Measurements from ENCODE around the gene DNAL1. TPM values are rescaled to one million over a fixed set of nuclear protein-coding genes. Genes with fewer than 3 reads are reported as not detected.

DNAL1 gene
- total and polyA plus RNA-seq, 2 of the 13 experiments (the other 11 are each of a cell fraction or from before 2014, with no cell fraction given): 1.4 to 13.3 TPM

DNA sequence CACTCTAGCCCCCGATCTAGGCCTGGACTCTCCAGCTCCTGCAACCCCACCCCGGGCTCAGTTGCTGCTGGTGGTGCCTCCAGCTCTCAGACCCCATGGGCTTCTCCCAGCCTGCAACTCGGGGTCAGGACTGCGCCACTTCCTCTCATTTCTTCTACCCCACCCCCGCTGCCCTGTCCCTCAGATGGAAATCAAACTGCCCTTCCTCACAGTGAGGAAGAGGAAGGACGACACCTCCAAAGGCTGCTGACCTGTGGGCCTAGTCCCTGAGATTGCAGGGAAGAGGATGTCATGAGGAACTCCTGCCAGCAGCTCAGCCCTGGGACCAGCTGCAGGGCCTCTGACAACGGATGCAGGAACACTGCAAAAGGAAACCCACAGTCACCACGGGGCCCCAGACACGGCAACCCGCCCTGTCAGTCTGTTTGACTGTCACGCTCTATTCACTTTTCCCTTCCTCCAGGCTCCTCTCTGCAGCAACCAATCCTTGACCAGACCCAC lies 98.7 kb downstream of the DNAL1 start:
- peaks cover 78% of the 10 kb centered on the region for H4K20me1 ChIP-seq (ENCODE audit: insufficient read depth, low read length)

DNA sequence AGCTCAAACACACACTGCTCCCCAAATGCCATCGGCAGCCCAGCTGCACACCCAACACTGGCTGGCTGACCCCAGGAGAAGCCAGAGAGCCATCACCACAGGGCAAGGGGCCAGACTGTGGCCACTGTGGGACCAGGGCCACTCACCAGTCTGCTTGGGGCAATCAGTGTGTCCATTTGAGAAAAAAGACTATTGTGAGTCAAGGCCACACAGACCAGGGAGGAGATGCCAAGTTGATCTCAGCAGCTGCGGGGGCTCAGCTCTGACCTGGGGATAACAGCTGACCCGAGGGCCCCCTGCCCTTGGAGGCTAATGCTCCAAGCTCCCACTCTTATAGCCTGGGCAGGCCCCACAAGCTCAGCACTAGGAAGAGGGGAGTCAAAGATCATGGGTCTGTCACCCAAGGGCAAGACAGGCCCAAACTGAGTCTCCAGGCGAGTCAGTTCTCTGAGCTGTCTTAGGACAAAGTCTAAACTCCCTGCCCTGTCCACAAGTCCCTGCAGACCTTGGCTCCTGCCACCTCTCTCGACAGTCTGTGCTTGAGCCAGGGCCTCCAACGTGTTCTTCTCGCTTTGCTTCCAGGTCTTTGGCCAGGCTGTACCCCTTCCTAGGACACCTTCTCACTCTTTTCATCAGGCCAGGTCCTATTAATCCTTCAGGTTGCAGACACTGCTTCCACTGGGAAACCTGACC lies 99.5 kb downstream of the DNAL1 start:
- intact Hi-C loops (cut with micrococcal nuclease; ENCODE audit: unreplicated experiment) (no loop called here), in situ Hi-C loops (cut with HindIII; ENCODE audit: extremely low pct_ligation_motif_present, low pct_unique_long_range_greater_than_20kb) (loop anchor here (25.0 kb wide), 1 partner anchor 293 kb away; no protein-coding TSS in a partner anchor)
- ChIA-PET POLR2A (interaction anchor here (0.9 to 1.3 kb wide), 3 partner anchors 10 to 41 kb away, joined by 3 to 6 read pairs (median 4); no protein-coding TSS in a partner anchor), CTCF (ENCODE audit: low intra/inter-chr PET ratio, low total read pairs) (no interaction called here)
- Histone ChIP-seq H3K36me3 (replicated peaks in 1 of 2; ENCODE audit: control insufficient read depth in 1 of 2, insufficient read depth in 2 of 2, low read length in 2 of 2) (peaks cover 0 to 9% of the 10 kb centered on the region in 2 experiments; a peak in 3 of 5 replicates), H4K20me1 (ENCODE audit: insufficient read depth, low read length) (peaks cover 84% of the 10 kb centered on the region), H2AFZ (ENCODE audit: low read length) (no peak overlapping the region), H3K4me1 (ENCODE audit: insufficient read depth, low read length) (peaks cover 91% of the 10 kb centered on the region), H3K27ac (ENCODE audit: extremely low read length, insufficient read depth, low read length) (no peak overlapping the region), H3K4me2 (ENCODE audit: low read depth, low read length) (no peak overlapping the region), H3K4me3 (replicated peaks in 1 of 3; ENCODE audit: insufficient read depth in 1 of 3, low read depth in 2 of 3, low read length in 3 of 3) (no peak overlapping the region), H3K27me3 (ENCODE audit: control insufficient read depth in 1 of 2, insufficient read depth in 2 of 2, low read length in 2 of 2) (no peaks in the 10 kb centered on the region), H3K79me2 (ENCODE audit: insufficient read depth, low read length) (peaks cover 93% of the 10 kb centered on the region), H3K9me3 (ENCODE audit: low read length) (no peaks in the 10 kb centered on the region), H3K9ac (ENCODE audit: insufficient read depth, low read depth, low read length) (peak overlapping the region; percentile 13; the same call in 1 of the 2 replicates)
- ATAC-seq (no peak), FAIRE-seq (no peak), DNase-seq (ENCODE audit: low spot score) (no peak)
- WGBS (ENCODE audit: low lambda C conversion rate): 53% methylated on average over 5 of the region's 7 CpGs
- BruUV-seq (replicated peaks): no TSS peak
- TF ChIP-seq ZNF143 (CRISPR knock-in tag; IDR thresholded peaks at IDR 0.05) (no peak), TP53 (CRISPR knock-in tag; conservative IDR thresholded peaks at IDR 0.05) (no peak), MED13 (CRISPR knock-in tag; IDR thresholded peaks at IDR 0.05) (no peak), ZNF564 (CRISPR knock-in tag; IDR thresholded peaks at IDR 0.05) (no peak), ZNF782 (CRISPR knock-in tag; IDR thresholded peaks at IDR 0.05; ENCODE audit: borderline replicate concordance) (no peak), MZF1 (CRISPR knock-in tag; IDR thresholded peaks at IDR 0.05; ENCODE audit: borderline replicate concordance) (no peak), GATA4 (IDR thresholded peaks at IDR 0.05; ENCODE audit: borderline replicate concordance, low read depth) (no peak), ZNF441 (CRISPR knock-in tag; IDR thresholded peaks at IDR 0.05; ENCODE audit: borderline replicate concordance) (no peak), ZNF383 (CRISPR knock-in tag; IDR thresholded peaks at IDR 0.05; ENCODE audit: borderline replicate concordance) (no peak), HNRNPUL1 (IDR thresholded peaks at IDR 0.05; ENCODE audit: low read depth, low read length) (no peak), ZNF780A (CRISPR knock-in tag; IDR thresholded peaks at IDR 0.05) (no peak)
- TF ChIP-seq, protein P1, sequence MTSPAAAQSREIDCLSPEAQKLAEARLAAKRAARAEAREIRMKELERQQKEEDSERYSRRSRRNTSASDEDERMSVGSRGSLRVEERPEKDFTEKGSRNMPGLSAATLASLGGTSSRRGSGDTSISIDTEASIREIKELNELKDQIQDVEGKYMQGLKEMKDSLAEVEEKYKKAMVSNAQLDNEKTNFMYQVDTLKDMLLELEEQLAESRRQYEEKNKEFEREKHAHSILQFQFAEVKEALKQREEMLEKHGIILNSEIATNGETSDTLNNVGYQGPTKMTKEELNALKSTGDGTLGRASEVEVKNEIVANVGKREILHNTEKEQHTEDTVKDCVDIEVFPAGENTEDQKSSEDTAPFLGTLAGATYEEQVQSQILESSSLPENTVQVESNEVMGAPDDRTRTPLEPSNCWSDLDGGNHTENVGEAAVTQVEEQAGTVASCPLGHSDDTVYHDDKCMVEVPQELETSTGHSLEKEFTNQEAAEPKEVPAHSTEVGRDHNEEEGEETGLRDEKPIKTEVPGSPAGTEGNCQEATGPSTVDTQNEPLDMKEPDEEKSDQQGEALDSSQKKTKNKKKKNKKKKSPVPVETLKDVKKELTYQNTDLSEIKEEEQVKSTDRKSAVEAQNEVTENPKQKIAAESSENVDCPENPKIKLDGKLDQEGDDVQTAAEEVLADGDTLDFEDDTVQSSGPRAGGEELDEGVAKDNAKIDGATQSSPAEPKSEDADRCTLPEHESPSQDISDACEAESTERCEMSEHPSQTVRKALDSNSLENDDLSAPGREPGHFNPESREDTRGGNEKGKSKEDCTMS (CRISPR knock-in tag; conservative IDR thresholded peaks at IDR 0.05): no peak

More for the DNA sequence above, 98.7 kb downstream of the DNAL1 start:
- ChIA-PET POLR2A (interaction anchor here (1.5 to 3.9 kb wide), 2 partner anchors 10 to 16 kb away, joined by 3 to 26 read pairs; a partner anchor contains a TSS), CTCF (ENCODE audit: low intra/inter-chr PET ratio, low total read pairs) (no interaction called here)
- no TSS peak for BruUV-seq (replicated peaks)
- no peak overlapping the region for H3K27ac ChIP-seq (ENCODE audit: extremely low read length, insufficient read depth, low read length)
- ATAC-seq (no peak), FAIRE-seq (no peak), DNase-seq (ENCODE audit: low spot score) (no peak)
- no peaks in the 10 kb centered on the region for H3K9me3 ChIP-seq (ENCODE audit: low read length)
- H3K9ac ChIP-seq (ENCODE audit: insufficient read depth, low read depth, low read length): no peak overlapping the region
- intact Hi-C loops (cut with micrococcal nuclease; ENCODE audit: unreplicated experiment) (no loop called here), in situ Hi-C loops (cut with HindIII; ENCODE audit: extremely low pct_ligation_motif_present, low pct_unique_long_range_greater_than_20kb) (loop anchor here (25.0 kb wide), 1 partner anchor 294 kb away; no protein-coding TSS in a partner anchor)
- 81% methylated on average over 11 of the region's 11 CpGs for WGBS (ENCODE audit: low lambda C conversion rate)
- no peak overlapping the region for H2AFZ ChIP-seq (ENCODE audit: low read length)
- H3K27me3 ChIP-seq (ENCODE audit: control insufficient read depth in 1 of 2, insufficient read depth in 2 of 2, low read length in 2 of 2): no peaks in the 10 kb centered on the region
- no peak overlapping the region for H3K4me2 ChIP-seq (ENCODE audit: low read depth, low read length)
- H3K4me1 ChIP-seq (ENCODE audit: insufficient read depth, low read length): peaks cover 87% of the 10 kb centered on the region
- H3K36me3 ChIP-seq (replicated peaks in 1 of 2; ENCODE audit: control insufficient read depth in 1 of 2, insufficient read depth in 2 of 2, low read length in 2 of 2): peaks cover 2 to 15% of the 10 kb centered on the region in 2 experiments; a peak in 4 of 5 replicates
- TF ChIP-seq RFX3 (CRISPR knock-in tag; IDR thresholded peaks at IDR 0.05) (no peak), PPARG (CRISPR knock-in tag; conservative IDR thresholded peaks at IDR 0.05) (no peak)
- H3K79me2 ChIP-seq (ENCODE audit: insufficient read depth, low read length): peaks cover 85% of the 10 kb centered on the region
- H3K4me3 ChIP-seq (replicated peaks in 1 of 3; ENCODE audit: insufficient read depth in 1 of 3, low read depth in 2 of 3, low read length in 3 of 3): no peak overlapping the region

All from HepG2 (cell line).